Amniotic epithelial cell (primary cell): ENCODE results near the gene INPP5E.

Source experiments
- DNase-seq: peaks from one replicate; pipeline ENCODE4 v3.0.0-alpha.2; 2010; ENCODE audit warnings: low read depth

INPP5E gene

GRCh38 chr9:136473354-136473721 lies 33.7 kb upstream of the INPP5E start:
- no peak for DNase-seq

- no peak for DNase-seq
These were observed 33.2 kb upstream of the INPP5E start for GRCh38 chr9:136472640-136473353.

- DNase-seq = no peak
These were observed 32.3 kb upstream of the INPP5E start for GRCh38 chr9:136471802-136472487.

- no peak for DNase-seq
These were observed 31.3 kb upstream of the INPP5E start for GRCh38 chr9:136470792-136471469.

- DNase-seq = no peak
These were observed 30.7 kb upstream of the INPP5E start for GRCh38 chr9:136470356-136470755.

GRCh38 chr9:136467766-136468165 lies 28.1 kb upstream of the INPP5E start:
- DNase-seq = no peak

GRCh38 chr9:136466155-136466541 lies 26.5 kb upstream of the INPP5E start:
- no peak for DNase-seq

GRCh38 chr9:136465500-136466154 lies 26.0 kb upstream of the INPP5E start:
- DNase-seq = no peak

- DNase-seq = no peak
These were observed 24.6 kb upstream of the INPP5E start for GRCh38 chr9:136464241-136464640.

GRCh38 chr9:136463578-136463977 lies 23.9 kb upstream of the INPP5E start:
- no peak for DNase-seq

GRCh38 chr9:136462664-136463063 lies 23.0 kb upstream of the INPP5E start:
- DNase-seq = no peak

- DNase-seq = no peak
These were observed 21.2 kb upstream of the INPP5E start for GRCh38 chr9:136460772-136461325.

GRCh38 chr9:136459425-136459824 lies 19.8 kb upstream of the INPP5E start:
- DNase-seq = no peak

- no peak for DNase-seq
These were observed 17.7 kb upstream of the INPP5E start for GRCh38 chr9:136457326-136457725.

- DNase-seq = no peak
These were observed 16.6 kb upstream of the INPP5E start for GRCh38 chr9:136456258-136456657.

- DNase-seq = no peak
These were observed 15.7 kb upstream of the INPP5E start for GRCh38 chr9:136455043-136456002.

GRCh38 chr9:136454026-136454796 lies 14.6 kb upstream of the INPP5E start:
- no peak for DNase-seq

GRCh38 chr9:136453326-136453725 lies 13.7 kb upstream of the INPP5E start:
- no peak for DNase-seq

GRCh38 chr9:136451221-136451877 lies 11.7 kb upstream of the INPP5E start:
- DNase-seq = no peak

- DNase-seq = no peak
These were observed 9.0 kb upstream of the INPP5E start for GRCh38 chr9:136448655-136449054.
